Putamen (tissue), 1 donor: ENCODE data around the gene MIPEP.

Source experiments
- DNase-seq: peaks from one replicate; pipeline ENCODE4 v3.0.0-alpha.2; 2016; ENCODE audit warnings: low spot score

The MIPEP gene

DNA sequence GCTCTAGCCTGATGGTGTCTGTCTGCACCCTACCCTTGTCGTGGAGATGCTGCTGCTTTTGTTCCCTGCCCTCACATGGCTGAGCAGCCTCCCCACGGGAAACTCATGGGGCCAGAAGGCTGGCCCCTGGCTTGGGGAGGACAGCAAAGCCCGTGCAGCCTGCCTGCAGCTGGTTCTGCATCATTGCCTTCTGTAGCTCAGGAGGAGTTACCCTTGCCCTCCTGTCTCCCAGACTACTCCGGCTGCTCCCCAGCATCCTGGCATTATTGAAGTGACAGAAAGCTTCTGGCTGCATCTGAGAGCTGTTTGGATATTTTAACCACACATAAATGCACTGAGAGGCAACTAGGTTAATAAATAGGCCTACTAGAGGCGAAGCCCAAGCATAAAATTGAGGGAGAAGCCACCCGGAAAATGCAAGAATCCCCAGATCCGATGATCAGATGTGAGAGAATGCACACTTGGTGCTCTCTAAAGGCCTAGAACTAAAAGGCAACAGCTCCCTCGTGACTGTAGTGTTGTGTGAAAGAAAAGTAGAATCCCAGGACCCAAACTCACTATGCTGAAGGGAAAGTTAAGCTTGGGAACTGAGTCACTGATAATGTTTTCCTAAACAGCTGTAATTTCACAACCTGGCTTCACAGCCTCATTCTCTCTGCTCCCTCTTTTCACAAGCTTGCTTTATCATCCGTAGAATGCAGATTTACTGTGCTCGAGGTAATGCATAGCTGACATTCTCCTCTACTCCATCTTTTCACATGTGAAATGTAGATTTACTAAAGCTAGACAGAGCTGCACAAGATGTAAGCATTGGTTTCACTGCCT, 208.1 kb downstream of the MIPEP start:
- no peak for DNase-seq
